Measurements from ENCODE around the gene RFC2.

DNA sequence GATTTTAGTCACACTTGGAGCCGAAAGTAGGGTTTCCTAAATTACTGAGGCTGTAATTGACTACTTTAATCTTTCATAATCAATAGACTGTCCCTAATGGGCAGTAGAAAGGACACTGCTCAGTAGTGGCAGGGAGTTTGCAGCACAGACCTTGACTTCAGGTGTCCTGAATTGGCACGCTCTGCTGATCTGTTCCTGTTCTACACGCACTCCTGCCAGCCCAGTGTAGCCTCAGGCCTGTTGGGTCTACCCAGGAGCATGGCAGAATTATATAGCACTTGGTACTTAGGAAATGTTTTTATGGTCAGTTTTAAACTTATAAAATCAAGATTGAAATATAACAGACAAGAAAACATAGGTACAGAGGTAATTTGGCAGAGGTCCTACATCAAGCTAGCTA is 71.1 kb downstream of the RFC2 start:
- TF ChIP-seq CTCF (conservative IDR thresholded peaks at IDR 0.05; ENCODE audit: low read length) (no peak), EZH2phosphoT487 (IDR thresholded peaks at IDR 0.05; ENCODE audit: borderline replicate concordance, low read depth, low read length) (no peak)

Data from OCI-LY7 (cell line).